Neural cell (in vitro differentiated cells): ENCODE data around the gene WDR89. TPM values are rescaled to one million over a fixed set of nuclear protein-coding genes. Genes with fewer than 3 reads are reported as not detected.

Experiments
- H2AFZ ChIP-seq: fragments of 200-600, 300-800 bp; sonication (generic), shearing (Covaris generic); 2 replicates; pipeline ENCODE4 v1.6.0; 2014; ENCODE audit warnings: low read depth, mild to moderate bottlenecking, antibody characterized with exemption, low read length, moderate library complexity
- H3F3A ChIP-seq: fragments of 200-600 bp; shearing (Covaris generic); 2 replicates; pipeline ENCODE4 v1.6.1; 2016; ENCODE audit warnings: mild to moderate bottlenecking, moderate library complexity, mixed read lengths, antibody characterized with exemption, low read length; ENCODE audit not compliant: insufficient read depth, poor library complexity, severe bottlenecking
- H3K27ac ChIP-seq: fragments of 200-600, 300-800 bp; sonication (generic), shearing (Covaris generic); 2 replicates; pipeline ENCODE4 v1.5.1; 2014; ENCODE audit warnings: mild to moderate bottlenecking, low read length, moderate library complexity
- H3K27me3 ChIP-seq: fragments of 300-800, 200-600 bp; sonication (generic), shearing (Covaris generic); 2 replicates; pipeline ENCODE4 v1.6.0; 2014; ENCODE audit warnings: mild to moderate bottlenecking, low read depth, low read length, moderate library complexity; ENCODE audit not compliant: insufficient read depth
- H3K36me3 ChIP-seq: fragments of 300-800, 200-600 bp; sonication (generic), shearing (Covaris generic); 2 replicates; pipeline ENCODE4 v1.5.1; 2014; ENCODE audit warnings: mild to moderate bottlenecking, antibody characterized with exemption, low read length, moderate library complexity; ENCODE audit not compliant: insufficient read depth
- H3K4me2 ChIP-seq: fragments of 300-800, 200-600 bp; sonication (generic), shearing (Covaris generic); 2 replicates; pipeline ENCODE4 v1.6.0; 2014; ENCODE audit warnings: mild to moderate bottlenecking, low read length
- H3K4me3 ChIP-seq: fragments of 300-800, 200-600 bp; sonication (generic), shearing (Covaris generic); 2 replicates; pipeline ENCODE4 v1.5.1; 2014; ENCODE audit warnings: mild to moderate bottlenecking, low read length, moderate library complexity
- H3K79me2 ChIP-seq: fragments of 200-600 bp; shearing (Covaris generic); replicated peaks from 2 replicates; pipeline ENCODE4 v1.6.0; 2014; ENCODE audit warnings: mild to moderate bottlenecking, low read length, moderate library complexity; ENCODE audit not compliant: insufficient read depth
- H3K9ac ChIP-seq: fragments of 300-800, 200-600 bp; sonication (generic), shearing (Covaris generic); 2 replicates; pipeline ENCODE4 v1.6.1; 2016; ENCODE audit warnings: mild to moderate bottlenecking, low read length, mixed read lengths
- H3K9me2 ChIP-seq: fragments of 200-600 bp; shearing (Covaris generic); 2 replicates; pipeline ENCODE4 v1.6.1; 2016; ENCODE audit warnings: mild to moderate bottlenecking, low read length, mixed read lengths; ENCODE audit not compliant: insufficient read depth
- H3K9me3 ChIP-seq: fragments of 200-600, 300-800 bp; sonication (generic), shearing (Covaris generic); 2 replicates; pipeline ENCODE4 v1.6.1; 2016; ENCODE audit warnings: mild to moderate bottlenecking, mixed run types, low read length, moderate library complexity, mixed read lengths
- H4K20me1 ChIP-seq: fragments of 200-600 bp; shearing (Covaris generic); 2 replicates; pipeline ENCODE4 v1.6.1; 2016; ENCODE audit warnings: mild to moderate bottlenecking, mixed run types; ENCODE audit not compliant: insufficient read depth
- EP300 ChIP-seq: fragments of 450-650 bp; conservative IDR thresholded peaks from 2 replicates; pipeline ENCODE4 v1.6.1; 2014; ENCODE audit warnings: antibody characterized with exemption, mild to moderate bottlenecking, moderate library complexity; ENCODE audit not compliant: poor library complexity, severe bottlenecking
- EZH2 ChIP-seq: fragments of 200-600, 300-800 bp; shearing (Covaris generic), sonication (generic); IDR thresholded peaks from 2 replicates; pipeline ENCODE4 v1.6.1; 2014; ENCODE audit warnings: antibody characterized with exemption, low read length, borderline replicate concordance, mild to moderate bottlenecking; ENCODE audit not compliant: insufficient read depth, poor library complexity, severe bottlenecking
- MXI1 ChIP-seq: fragments of 450-650 bp; conservative IDR thresholded peaks from 2 replicates; pipeline ENCODE4 v1.6.1; 2014; ENCODE audit warnings: antibody characterized with exemption, mild to moderate bottlenecking; ENCODE audit not compliant: poor library complexity, severe bottlenecking
- POLR2AphosphoS5 ChIP-seq: IDR thresholded peaks from 2 replicates; pipeline ENCODE4 v1.6.1; 2012
- RAD21 ChIP-seq: fragments of 450-650 bp; conservative IDR thresholded peaks from 2 replicates; pipeline ENCODE4 v1.6.1; 2014; ENCODE audit warnings: antibody characterized with exemption, mild to moderate bottlenecking, moderate library complexity
- SMC3 ChIP-seq: fragments of 450-650 bp; conservative IDR thresholded peaks from 2 replicates; pipeline ENCODE4 v1.6.1; 2014; ENCODE audit warnings: antibody characterized with exemption, mild to moderate bottlenecking, moderate library complexity; ENCODE audit not compliant: poor library complexity
- TAF1 ChIP-seq: IDR thresholded peaks from 2 replicates; pipeline ENCODE4 v1.6.1; 2012; ENCODE audit warnings: low read depth
- polyA plus RNA-seq: library from polyadenylated mRNA; depleted of rRNA; stranded (reverse); fragments of >200 nt; gene quantifications from 2 replicates; pipeline ENCODE4 v1.2.3, GENCODE V29; 2014
- TF ChIP-seq, protein P1 (sequence below): IDR thresholded peaks from 2 replicates; pipeline ENCODE4 v1.6.1; 2012; ENCODE audit warnings: borderline replicate concordance
- TF ChIP-seq, protein P2 (sequence below): fragments of 450-650 bp; IDR thresholded peaks from 2 replicates; pipeline ENCODE4 v1.5.1; 2014; ENCODE audit warnings: antibody characterized with exemption, mild to moderate bottlenecking, moderate library complexity; ENCODE audit not compliant: poor library complexity, severe bottlenecking

WDR89 gene
- polyA plus RNA-seq, 1 donor from 2014 or later, result 15.3 TPM

DNA sequence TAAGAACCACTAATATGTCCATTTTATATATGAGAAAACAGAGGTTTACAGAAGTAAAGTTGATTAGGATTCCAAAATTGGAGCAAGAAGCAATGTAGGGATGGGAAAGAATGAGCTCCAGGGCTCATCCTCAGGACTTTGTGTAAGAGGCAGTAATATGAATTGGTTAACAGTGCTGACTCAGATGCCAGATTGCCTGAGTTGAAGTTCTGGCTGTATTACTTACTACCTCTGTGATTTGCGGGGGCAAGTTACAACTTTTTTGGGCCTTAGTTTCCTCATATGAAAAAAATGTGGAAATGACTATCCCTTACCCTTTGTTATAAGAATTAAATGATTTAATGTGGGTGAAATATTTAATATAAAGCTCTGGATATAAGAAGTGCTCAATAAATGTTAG, 63.4 kb downstream of the WDR89 start:
- Histone ChIP-seq H2AFZ (no peak overlapping the region), H3K4me2 (no peak overlapping the region), H3K9me3 (no peaks in the 10 kb centered on the region), H3K36me3 (no peaks in the 10 kb centered on the region), H3K27me3 (no peaks in the 10 kb centered on the region), H3F3A (no peaks in the 10 kb centered on the region), H3K9me2 (no peaks in the 10 kb centered on the region), H3K9ac (no peak overlapping the region), H3K27ac (no peak overlapping the region), H3K79me2 (no peaks in the 10 kb centered on the region), H4K20me1 (no peaks in the 10 kb centered on the region), H3K4me3 (no peak overlapping the region)
- TF ChIP-seq SMC3 (no peak), EP300 (no peak), RAD21 (no peak), MXI1 (no peak), POLR2AphosphoS5 (no peak), EZH2 (no peak), TAF1 (no peak)
- TF ChIP-seq, protein P1, sequence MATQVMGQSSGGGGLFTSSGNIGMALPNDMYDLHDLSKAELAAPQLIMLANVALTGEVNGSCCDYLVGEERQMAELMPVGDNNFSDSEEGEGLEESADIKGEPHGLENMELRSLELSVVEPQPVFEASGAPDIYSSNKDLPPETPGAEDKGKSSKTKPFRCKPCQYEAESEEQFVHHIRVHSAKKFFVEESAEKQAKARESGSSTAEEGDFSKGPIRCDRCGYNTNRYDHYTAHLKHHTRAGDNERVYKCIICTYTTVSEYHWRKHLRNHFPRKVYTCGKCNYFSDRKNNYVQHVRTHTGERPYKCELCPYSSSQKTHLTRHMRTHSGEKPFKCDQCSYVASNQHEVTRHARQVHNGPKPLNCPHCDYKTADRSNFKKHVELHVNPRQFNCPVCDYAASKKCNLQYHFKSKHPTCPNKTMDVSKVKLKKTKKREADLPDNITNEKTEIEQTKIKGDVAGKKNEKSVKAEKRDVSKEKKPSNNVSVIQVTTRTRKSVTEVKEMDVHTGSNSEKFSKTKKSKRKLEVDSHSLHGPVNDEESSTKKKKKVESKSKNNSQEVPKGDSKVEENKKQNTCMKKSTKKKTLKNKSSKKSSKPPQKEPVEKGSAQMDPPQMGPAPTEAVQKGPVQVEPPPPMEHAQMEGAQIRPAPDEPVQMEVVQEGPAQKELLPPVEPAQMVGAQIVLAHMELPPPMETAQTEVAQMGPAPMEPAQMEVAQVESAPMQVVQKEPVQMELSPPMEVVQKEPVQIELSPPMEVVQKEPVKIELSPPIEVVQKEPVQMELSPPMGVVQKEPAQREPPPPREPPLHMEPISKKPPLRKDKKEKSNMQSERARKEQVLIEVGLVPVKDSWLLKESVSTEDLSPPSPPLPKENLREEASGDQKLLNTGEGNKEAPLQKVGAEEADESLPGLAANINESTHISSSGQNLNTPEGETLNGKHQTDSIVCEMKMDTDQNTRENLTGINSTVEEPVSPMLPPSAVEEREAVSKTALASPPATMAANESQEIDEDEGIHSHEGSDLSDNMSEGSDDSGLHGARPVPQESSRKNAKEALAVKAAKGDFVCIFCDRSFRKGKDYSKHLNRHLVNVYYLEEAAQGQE, result no peak
- TF ChIP-seq, protein P2, sequence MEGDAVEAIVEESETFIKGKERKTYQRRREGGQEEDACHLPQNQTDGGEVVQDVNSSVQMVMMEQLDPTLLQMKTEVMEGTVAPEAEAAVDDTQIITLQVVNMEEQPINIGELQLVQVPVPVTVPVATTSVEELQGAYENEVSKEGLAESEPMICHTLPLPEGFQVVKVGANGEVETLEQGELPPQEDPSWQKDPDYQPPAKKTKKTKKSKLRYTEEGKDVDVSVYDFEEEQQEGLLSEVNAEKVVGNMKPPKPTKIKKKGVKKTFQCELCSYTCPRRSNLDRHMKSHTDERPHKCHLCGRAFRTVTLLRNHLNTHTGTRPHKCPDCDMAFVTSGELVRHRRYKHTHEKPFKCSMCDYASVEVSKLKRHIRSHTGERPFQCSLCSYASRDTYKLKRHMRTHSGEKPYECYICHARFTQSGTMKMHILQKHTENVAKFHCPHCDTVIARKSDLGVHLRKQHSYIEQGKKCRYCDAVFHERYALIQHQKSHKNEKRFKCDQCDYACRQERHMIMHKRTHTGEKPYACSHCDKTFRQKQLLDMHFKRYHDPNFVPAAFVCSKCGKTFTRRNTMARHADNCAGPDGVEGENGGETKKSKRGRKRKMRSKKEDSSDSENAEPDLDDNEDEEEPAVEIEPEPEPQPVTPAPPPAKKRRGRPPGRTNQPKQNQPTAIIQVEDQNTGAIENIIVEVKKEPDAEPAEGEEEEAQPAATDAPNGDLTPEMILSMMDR, result no peak

DNA sequence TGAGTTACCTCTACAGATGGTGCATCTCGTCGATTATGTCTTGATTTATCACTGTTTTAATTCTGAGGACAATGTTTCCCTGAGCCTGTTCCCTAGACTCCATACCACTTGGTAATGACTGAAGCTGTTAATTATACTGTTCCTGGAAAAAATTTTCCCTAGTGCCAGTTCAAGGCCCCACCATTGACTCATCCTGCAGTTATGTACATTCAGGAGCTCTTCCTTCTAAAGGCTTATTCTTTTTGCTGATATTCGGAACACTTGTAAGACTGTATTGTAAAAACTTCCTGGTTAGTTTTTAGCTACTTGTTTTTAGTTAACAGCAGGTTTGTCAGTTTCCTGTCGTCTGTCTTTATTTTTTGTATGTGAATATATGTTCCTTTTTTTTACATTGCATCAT, 68.1 kb downstream of the WDR89 start:
- Histone ChIP-seq H3K4me2 (no peak overlapping the region), H3K9me2 (no peaks in the 10 kb centered on the region), H3K9ac (no peak overlapping the region), H3K27ac (no peak overlapping the region), H4K20me1 (no peaks in the 10 kb centered on the region), H3K79me2 (no peaks in the 10 kb centered on the region), H3K36me3 (no peaks in the 10 kb centered on the region), H3K4me3 (no peak overlapping the region), H3K9me3 (no peaks in the 10 kb centered on the region), H3K27me3 (no peaks in the 10 kb centered on the region), H3F3A (no peaks in the 10 kb centered on the region), H2AFZ (no peak overlapping the region)
- TF ChIP-seq RAD21 (no peak), TAF1 (no peak), POLR2AphosphoS5 (no peak), SMC3 (no peak)
- TF ChIP-seq, protein P1, result no peak
